HepG2 (cell line): ENCODE results near the gene GRAMD1A. TPM values are rescaled to one million over a fixed set of nuclear protein-coding genes. Genes with fewer than 3 reads are reported as not detected.

Experiments
- ATF6 ChIP-seq: sonication (generic); formaldehyde crosslinking; conservative IDR thresholded peaks from 2 replicates; pipeline ENCODE4 v1.4.0; 2020; ENCODE audit warnings: missing genetic modification reagents
- ATF7 ChIP-seq, 2 experiments: fragments of 450-650 bp in 1 of 2; sonication (generic) in 1 of 2; formaldehyde crosslinking in 1 of 2; IDR thresholded peaks; 2 replicates each; pipeline versions ENCODE4 v1.4.0 to v1.6.1; 2016 to 2020; ENCODE audit warnings: antibody characterized with exemption in 1 of 2, mild to moderate bottlenecking in 1 of 2, missing genetic modification reagents in 1 of 2
- DMAP1 ChIP-seq: IDR thresholded peaks from 2 replicates; pipeline ENCODE4 v1.6.1; 2016
- FOXO1 ChIP-seq: sonication (generic); formaldehyde crosslinking; IDR thresholded peaks from 2 replicates; pipeline ENCODE4 v1.4.0; 2020; ENCODE audit warnings: missing genetic modification reagents
- HES4 ChIP-seq: sonication (generic); formaldehyde crosslinking; IDR thresholded peaks from 2 replicates; pipeline ENCODE4 v1.9.0; 2021; ENCODE audit warnings: mild to moderate bottlenecking, missing genetic modification reagents, borderline replicate concordance
- KLF15 ChIP-seq: sonication (generic); formaldehyde crosslinking; IDR thresholded peaks from 2 replicates; pipeline ENCODE4 v1.8.1; 2023; ENCODE audit warnings: borderline replicate concordance, mild to moderate bottlenecking, inconsistent platforms, missing genetic modification reagents, mixed read lengths
- NR1H2 ChIP-seq: sonication (generic); formaldehyde crosslinking; IDR thresholded peaks from 2 replicates; pipeline ENCODE4 v1.8.1; 2022; ENCODE audit warnings: low read depth, missing genetic modification reagents, borderline replicate concordance
- PCBP2 ChIP-seq: fragments of 200-400 bp; formaldehyde crosslinking; optimal IDR thresholded peaks from 2 replicates; pipeline ENCODE3; 2018; ENCODE audit warnings: low read length, low read depth; ENCODE audit not compliant: poor library complexity, severe bottlenecking
- REXO4 ChIP-seq: sonication (generic); formaldehyde crosslinking; IDR thresholded peaks from 2 replicates; pipeline ENCODE4 v1.8.0; 2022; ENCODE audit warnings: missing genetic modification reagents, mild to moderate bottlenecking, borderline replicate concordance
- RXRB ChIP-seq: IDR thresholded peaks from 2 replicates; pipeline ENCODE4 v1.6.1; 2016; ENCODE audit warnings: borderline replicate concordance, missing genetic modification reagents, missing compliant biosample characterization
- SAFB2 ChIP-seq: sonication (generic); formaldehyde crosslinking; IDR thresholded peaks from 2 replicates; pipeline ENCODE4 v1.5.1; 2020; ENCODE audit warnings: missing genetic modification reagents, low read depth, mild to moderate bottlenecking, borderline replicate concordance
- ZNF10 ChIP-seq: sonication (generic); formaldehyde crosslinking; IDR thresholded peaks from 2 replicates; pipeline ENCODE4 v1.4.0; 2020; ENCODE audit warnings: mild to moderate bottlenecking, low read depth, missing genetic modification reagents, borderline replicate concordance
- ZNF614 ChIP-seq: IDR thresholded peaks from 2 replicates; pipeline ENCODE4 v1.6.1; 2018; ENCODE audit warnings: missing biosample characterization, missing genetic modification reagents, inconsistent platforms, borderline replicate concordance
- ZNF615 ChIP-seq: sonication (generic); formaldehyde crosslinking; IDR thresholded peaks from 2 replicates; pipeline ENCODE4 v1.5.0; 2020; ENCODE audit warnings: mild to moderate bottlenecking, missing genetic modification reagents, borderline replicate concordance
- ZNF788 ChIP-seq: sonication (generic); formaldehyde crosslinking; IDR thresholded peaks from 2 replicates; pipeline ENCODE4 v1.5.0; 2020; ENCODE audit warnings: mild to moderate bottlenecking, missing genetic modification reagents, borderline replicate concordance
- polyA plus RNA-seq, 8 experiments: library from polyadenylated mRNA; depleted of rRNA in 3 of 8; stranded (reverse) in 7 of 8; unstranded in 1 of 8; fragments of >200 nt; fragmentation: Illumina TruSeq in 4 of 8; extraction: Trizol in 4 of 8; gene quantifications; 2 replicates each; pipeline versions ENCODE4 v1.2.1 to v1.2.3, GENCODE V29; 2011 to 2016; ENCODE audit warnings: low read depth in 4 of 8, missing spikeins in 1 of 8, mixed read lengths in 1 of 8; ENCODE audit not compliant: insufficient read depth in 1 of 8
- total RNA-seq, 5 experiments: library from RNA; depleted of rRNA; stranded (reverse); fragments of >200 nt; fragmentation: Illumina TruSeq; extraction: Trizol; gene quantifications; 2 replicates each; pipeline ENCODE4 v1.2.3, GENCODE V29; 2016; ENCODE audit warnings: low read depth in 1 of 5
- TF ChIP-seq, protein P1 (sequence below): IDR thresholded peaks from 2 replicates; pipeline ENCODE4 v1.6.1; 2016; ENCODE audit warnings: mild to moderate bottlenecking, missing biosample characterization, missing genetic modification reagents
- TF ChIP-seq, protein P2 (sequence below): sonication (generic); formaldehyde crosslinking; IDR thresholded peaks from 2 replicates; pipeline ENCODE4 v1.4.0; 2020; ENCODE audit warnings: mild to moderate bottlenecking, missing genetic modification reagents, borderline replicate concordance
- TF ChIP-seq, protein P3 (sequence below): sonication (generic); formaldehyde crosslinking; IDR thresholded peaks from 2 replicates; pipeline ENCODE4 v1.4.0; 2020; ENCODE audit warnings: missing genetic modification reagents

Gene GRAMD1A
- total and polyA plus RNA-seq, 2 of the 13 experiments (the other 11 are each of a cell fraction or from before 2014, with no cell fraction given), result 14.7 to 181 TPM

DNA sequence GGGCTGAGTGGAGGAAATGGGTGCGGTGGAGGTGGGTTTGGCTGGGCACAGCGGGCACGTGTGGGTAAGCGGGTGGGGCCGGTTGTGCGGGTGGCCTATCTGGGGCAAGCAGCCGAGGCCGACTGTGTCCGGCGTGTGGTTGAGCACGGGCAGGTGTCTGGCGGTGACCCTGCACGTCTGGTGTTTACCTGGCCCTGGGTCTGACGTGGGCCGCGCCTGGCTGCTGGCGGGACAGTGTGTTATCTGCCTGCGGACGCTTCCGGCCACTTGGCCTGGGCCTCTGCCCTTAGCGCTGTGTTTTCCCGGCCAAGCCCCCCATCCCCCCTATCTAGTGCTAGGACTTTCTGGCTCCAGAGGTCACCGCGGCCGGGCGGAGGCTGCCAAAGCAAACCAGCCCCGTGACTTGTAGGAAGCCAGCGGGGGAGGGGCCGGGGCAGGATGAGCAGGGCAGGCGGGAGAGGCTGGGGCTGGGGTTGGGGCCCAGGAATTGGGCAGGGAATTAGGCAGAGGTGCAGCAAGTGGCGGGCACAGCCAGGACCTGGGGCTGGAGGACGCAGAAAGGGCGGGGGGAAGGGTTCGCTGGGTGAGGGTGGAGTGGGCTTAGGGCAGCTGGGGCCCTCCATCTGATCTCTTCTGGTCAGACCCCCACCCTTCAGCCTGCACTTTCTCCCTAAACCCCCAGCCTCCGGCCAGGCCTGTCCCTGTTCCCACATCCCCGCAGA is 40.9 kb downstream of the GRAMD1A start (continued):
- no peak for TF ChIP-seq ATF6 (CRISPR knock-in tag)
- TF ChIP-seq FOXO1 (CRISPR knock-in tag), result peak; percentile 98
- TF ChIP-seq, protein P1, sequence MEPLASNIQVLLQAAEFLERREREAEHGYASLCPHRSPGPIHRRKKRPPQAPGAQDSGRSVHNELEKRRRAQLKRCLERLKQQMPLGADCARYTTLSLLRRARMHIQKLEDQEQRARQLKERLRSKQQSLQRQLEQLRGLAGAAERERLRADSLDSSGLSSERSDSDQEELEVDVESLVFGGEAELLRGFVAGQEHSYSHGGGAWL (CRISPR knock-in tag), result no peak
- TF ChIP-seq ZNF788 (CRISPR knock-in tag), result peak; percentile 99
- peak; percentile 97 for TF ChIP-seq RXRB (CRISPR knock-in tag)
- TF ChIP-seq ZNF615, result peak; percentile 62; the same call in 1 of the 2 replicates
- peak; percentile 32; the same call in 1 of the 2 replicates for TF ChIP-seq DMAP1
- TF ChIP-seq, protein P2, sequence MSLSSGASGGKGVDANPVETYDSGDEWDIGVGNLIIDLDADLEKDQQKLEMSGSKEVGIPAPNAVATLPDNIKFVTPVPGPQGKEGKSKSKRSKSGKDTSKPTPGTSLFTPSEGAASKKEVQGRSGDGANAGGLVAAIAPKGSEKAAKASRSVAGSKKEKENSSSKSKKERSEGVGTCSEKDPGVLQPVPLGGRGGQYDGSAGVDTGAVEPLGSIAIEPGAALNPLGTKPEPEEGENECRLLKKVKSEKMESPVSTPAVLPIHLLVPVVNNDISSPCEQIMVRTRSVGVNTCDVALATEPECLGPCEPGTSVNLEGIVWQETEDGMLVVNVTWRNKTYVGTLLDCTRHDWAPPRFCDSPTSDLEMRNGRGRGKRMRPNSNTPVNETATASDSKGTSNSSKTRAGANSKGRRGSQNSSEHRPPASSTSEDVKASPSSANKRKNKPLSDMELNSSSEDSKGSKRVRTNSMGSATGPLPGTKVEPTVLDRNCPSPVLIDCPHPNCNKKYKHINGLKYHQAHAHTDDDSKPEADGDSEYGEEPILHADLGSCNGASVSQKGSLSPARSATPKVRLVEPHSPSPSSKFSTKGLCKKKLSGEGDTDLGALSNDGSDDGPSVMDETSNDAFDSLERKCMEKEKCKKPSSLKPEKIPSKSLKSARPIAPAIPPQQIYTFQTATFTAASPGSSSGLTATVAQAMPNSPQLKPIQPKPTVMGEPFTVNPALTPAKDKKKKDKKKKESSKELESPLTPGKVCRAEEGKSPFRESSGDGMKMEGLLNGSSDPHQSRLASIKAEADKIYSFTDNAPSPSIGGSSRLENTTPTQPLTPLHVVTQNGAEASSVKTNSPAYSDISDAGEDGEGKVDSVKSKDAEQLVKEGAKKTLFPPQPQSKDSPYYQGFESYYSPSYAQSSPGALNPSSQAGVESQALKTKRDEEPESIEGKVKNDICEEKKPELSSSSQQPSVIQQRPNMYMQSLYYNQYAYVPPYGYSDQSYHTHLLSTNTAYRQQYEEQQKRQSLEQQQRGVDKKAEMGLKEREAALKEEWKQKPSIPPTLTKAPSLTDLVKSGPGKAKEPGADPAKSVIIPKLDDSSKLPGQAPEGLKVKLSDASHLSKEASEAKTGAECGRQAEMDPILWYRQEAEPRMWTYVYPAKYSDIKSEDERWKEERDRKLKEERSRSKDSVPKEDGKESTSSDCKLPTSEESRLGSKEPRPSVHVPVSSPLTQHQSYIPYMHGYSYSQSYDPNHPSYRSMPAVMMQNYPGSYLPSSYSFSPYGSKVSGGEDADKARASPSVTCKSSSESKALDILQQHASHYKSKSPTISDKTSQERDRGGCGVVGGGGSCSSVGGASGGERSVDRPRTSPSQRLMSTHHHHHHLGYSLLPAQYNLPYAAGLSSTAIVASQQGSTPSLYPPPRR (CRISPR knock-in tag), result peak; percentile 95
- no peak for TF ChIP-seq REXO4 (CRISPR knock-in tag)
- peak; percentile 73; the same call in 1 of the 2 replicates for TF ChIP-seq ZNF614 (CRISPR knock-in tag)
- peak; percentile 89 for TF ChIP-seq HES4 (CRISPR knock-in tag)
- TF ChIP-seq ZNF10 (CRISPR knock-in tag), result no peak
- no peak for TF ChIP-seq ATF7 (IDR thresholded peaks at IDR 0.05)
- TF ChIP-seq ATF7 (CRISPR knock-in tag; IDR thresholded peaks at IDR 0.05), result peak; percentile 70; the same call in 1 of the 2 replicates
- no peak for TF ChIP-seq KLF15 (CRISPR knock-in tag)
- peak; percentile 92; the same call in 1 of the 2 replicates for TF ChIP-seq SAFB2 (CRISPR knock-in tag)
- TF ChIP-seq, protein P3, sequence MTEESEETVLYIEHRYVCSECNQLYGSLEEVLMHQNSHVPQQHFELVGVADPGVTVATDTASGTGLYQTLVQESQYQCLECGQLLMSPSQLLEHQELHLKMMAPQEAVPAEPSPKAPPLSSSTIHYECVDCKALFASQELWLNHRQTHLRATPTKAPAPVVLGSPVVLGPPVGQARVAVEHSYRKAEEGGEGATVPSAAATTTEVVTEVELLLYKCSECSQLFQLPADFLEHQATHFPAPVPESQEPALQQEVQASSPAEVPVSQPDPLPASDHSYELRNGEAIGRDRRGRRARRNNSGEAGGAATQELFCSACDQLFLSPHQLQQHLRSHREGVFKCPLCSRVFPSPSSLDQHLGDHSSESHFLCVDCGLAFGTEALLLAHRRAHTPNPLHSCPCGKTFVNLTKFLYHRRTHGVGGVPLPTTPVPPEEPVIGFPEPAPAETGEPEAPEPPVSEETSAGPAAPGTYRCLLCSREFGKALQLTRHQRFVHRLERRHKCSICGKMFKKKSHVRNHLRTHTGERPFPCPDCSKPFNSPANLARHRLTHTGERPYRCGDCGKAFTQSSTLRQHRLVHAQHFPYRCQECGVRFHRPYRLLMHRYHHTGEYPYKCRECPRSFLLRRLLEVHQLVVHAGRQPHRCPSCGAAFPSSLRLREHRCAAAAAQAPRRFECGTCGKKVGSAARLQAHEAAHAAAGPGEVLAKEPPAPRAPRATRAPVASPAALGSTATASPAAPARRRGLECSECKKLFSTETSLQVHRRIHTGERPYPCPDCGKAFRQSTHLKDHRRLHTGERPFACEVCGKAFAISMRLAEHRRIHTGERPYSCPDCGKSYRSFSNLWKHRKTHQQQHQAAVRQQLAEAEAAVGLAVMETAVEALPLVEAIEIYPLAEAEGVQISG (CRISPR knock-in tag), result peak; percentile 88
- peak; percentile 14; the same call in 1 of the 2 replicates for TF ChIP-seq NR1H2 (CRISPR knock-in tag)
- no peak for TF ChIP-seq PCBP2
